Erythroblast (primary cell): ENCODE measurements around the gene MAT2A.
"Not testable (repeated sequence)": the region's sequence is repeated elsewhere in the genome, so short reads cannot be mapped to it uniquely, and the experiment has no call there.

Experiments
- GATA1 ChIP-seq: IDR thresholded peaks from 2 replicates; pipeline ENCODE4 v1.6.1; 2011; ENCODE audit warnings: low read depth, mild to moderate bottlenecking, control low read depth, low read length, moderate library complexity
- POLR2A ChIP-seq: IDR thresholded peaks from 2 replicates; pipeline ENCODE4 v1.6.1; 2011; ENCODE audit warnings: mild to moderate bottlenecking, low read length

- not testable (repeated sequence) for TF ChIP-seq POLR2A, GATA1
Observed at GRCh38 chr2:85544915-85545779, 6.2 kb downstream of the MAT2A start.
